ENCODE measurements around the gene EFCAB8. TPM values are rescaled to one million over a fixed set of nuclear protein-coding genes. Genes with fewer than 3 reads are reported as not detected.

Gene EFCAB8
- total and polyA plus RNA-seq, 2 donors from 2014 or later, result 0.13 TPM; not detected in 1

- H3K4me1 ChIP-seq (ENCODE audit: control insufficient read depth in 2 of 3, insufficient read depth in 2 of 3, low read depth in 1 of 3, low read length in 3 of 3), result peaks cover 0 to 3% (median 0%) of the 10 kb centered on the region in 3 donors
- no peak for FAIRE-seq
Observed at GRCh38 chr20:33009214-33010132, 150.8 kb downstream of the EFCAB8 start.

GRCh38 chr20:33010133-33010504, 151.4 kb downstream of the EFCAB8 start:
- no peaks in the 10 kb centered on the region for H3K36me3 ChIP-seq (ENCODE audit: control insufficient read depth in 2 of 3, insufficient read depth in 3 of 3, low read length in 3 of 3)
- peaks cover 0 to 3% (median 0%) of the 10 kb centered on the region in 3 donors for H3K4me1 ChIP-seq (ENCODE audit: control insufficient read depth in 2 of 3, insufficient read depth in 2 of 3, low read depth in 1 of 3, low read length in 3 of 3)
- TF ChIP-seq CTCF (IDR thresholded peaks at IDR 0.05; ENCODE audit: borderline replicate concordance, extremely low read depth, insufficient read depth), result no peak
- no peak overlapping the region for H3K4me3 ChIP-seq (ENCODE audit: low read length in 3 of 3)
- DNase-seq (no peak), FAIRE-seq (no peak)
- no peak overlapping the region for H3K9ac ChIP-seq (ENCODE audit: low read length in 3 of 3)
- H3K9me3 ChIP-seq (ENCODE audit: control insufficient read depth in 2 of 3, insufficient read depth in 1 of 3, low read length in 3 of 3), result peaks cover 0 to 4% (median 0%) of the 10 kb centered on the region in 3 donors
- H3K27me3 ChIP-seq (ENCODE audit: control insufficient read depth, insufficient read depth, low read length), result no peaks in the 10 kb centered on the region
- no peak overlapping the region for H3K27ac ChIP-seq (ENCODE audit: low read depth in 2 of 2, low read length in 2 of 2)
- intact Hi-C loops (cut with DNase I), result no loop called here

More at GRCh38 chr20:33009214-33010132, 150.8 kb downstream of the EFCAB8 start:
- Histone ChIP-seq H3K27ac (ENCODE audit: low read depth in 2 of 2, low read length in 2 of 2) (no peak overlapping the region), H3K4me3 (ENCODE audit: low read length in 3 of 3) (no peak overlapping the region), H3K9me3 (ENCODE audit: control insufficient read depth in 2 of 3, insufficient read depth in 1 of 3, low read length in 3 of 3) (peaks cover 0 to 4% (median 0%) of the 10 kb centered on the region in 3 donors), H3K9ac (ENCODE audit: low read length in 3 of 3) (no peak overlapping the region), H3K36me3 (ENCODE audit: control insufficient read depth in 2 of 3, insufficient read depth in 3 of 3, low read length in 3 of 3) (no peaks in the 10 kb centered on the region), H3K27me3 (ENCODE audit: control insufficient read depth, insufficient read depth, low read length) (no peaks in the 10 kb centered on the region)
- peak in 4 of 5 donors; percentile 57 to 73 (median 62) for DNase-seq
- no peak for TF ChIP-seq CTCF (IDR thresholded peaks at IDR 0.05; ENCODE audit: borderline replicate concordance, extremely low read depth, insufficient read depth)
- intact Hi-C loops (cut with DNase I), result no loop called here

GRCh38 chr20:33010674-33011449, 152.1 kb downstream of the EFCAB8 start:
- Histone ChIP-seq H3K27me3 (ENCODE audit: control insufficient read depth, insufficient read depth, low read length) (no peaks in the 10 kb centered on the region), H3K36me3 (ENCODE audit: control insufficient read depth in 2 of 3, insufficient read depth in 3 of 3, low read length in 3 of 3) (no peaks in the 10 kb centered on the region), H3K9me3 (ENCODE audit: control insufficient read depth in 2 of 3, insufficient read depth in 1 of 3, low read length in 3 of 3) (no peaks in the 10 kb centered on the region), H3K4me3 (ENCODE audit: low read length in 3 of 3) (no peak overlapping the region), H3K27ac (ENCODE audit: low read depth in 2 of 2, low read length in 2 of 2) (no peak overlapping the region), H3K9ac (ENCODE audit: low read length in 3 of 3) (no peak overlapping the region), H3K4me1 (ENCODE audit: control insufficient read depth in 2 of 3, insufficient read depth in 2 of 3, low read depth in 1 of 3, low read length in 3 of 3) (peaks cover 0 to 3% (median 0%) of the 10 kb centered on the region in 3 donors)
- FAIRE-seq (no peak), DNase-seq (no peak)
- TF ChIP-seq CTCF (IDR thresholded peaks at IDR 0.05; ENCODE audit: borderline replicate concordance, extremely low read depth, insufficient read depth), result no peak
- intact Hi-C loops (cut with DNase I), result no loop called here

Other genes starting within 250 kb of the EFCAB8 start
- gene C20orf203, start 185.0 kb upstream of the EFCAB8 start, total RNA-seq, result not detected
- gene C20orf203, start 185.0 kb upstream of the EFCAB8 start, polyA plus RNA-seq (ENCODE audit: insufficient read depth, low read depth, low replicate concordance), result not detected
- gene COMMD7, start 115.5 kb upstream of the EFCAB8 start, total RNA-seq, result 45.8 TPM
- gene COMMD7, start 115.5 kb upstream of the EFCAB8 start, polyA plus RNA-seq (ENCODE audit: insufficient read depth, low read depth, low replicate concordance), result 99.2 TPM
- gene DNMT3B, start 96.5 kb upstream of the EFCAB8 start, total RNA-seq, result 2.9 TPM
- gene DNMT3B, start 96.5 kb upstream of the EFCAB8 start, polyA plus RNA-seq (ENCODE audit: insufficient read depth, low read depth, low replicate concordance), result 1.2 TPM
- gene MAPRE1, start 39.0 kb upstream of the EFCAB8 start, total RNA-seq, result 100 TPM
- 58.1 TPM for gene MAPRE1, start 39.0 kb upstream of the EFCAB8 start, polyA plus RNA-seq (ENCODE audit: insufficient read depth, low read depth, low replicate concordance)
- not detected for gene SUN5, start 145.5 kb downstream of the EFCAB8 start, total RNA-seq
- gene SUN5, start 145.5 kb downstream of the EFCAB8 start, polyA plus RNA-seq (ENCODE audit: insufficient read depth, low read depth, low replicate concordance), result not detected
- not detected for gene BPIFB2, start 148.8 kb downstream of the EFCAB8 start, total RNA-seq
- gene BPIFB2, start 148.8 kb downstream of the EFCAB8 start, polyA plus RNA-seq (ENCODE audit: insufficient read depth, low read depth, low replicate concordance), result not detected
- gene BPIFB6, start 172.7 kb downstream of the EFCAB8 start, total RNA-seq, result not detected
- gene BPIFB6, start 172.7 kb downstream of the EFCAB8 start, polyA plus RNA-seq (ENCODE audit: insufficient read depth, low read depth, low replicate concordance), result not detected
- gene BPIFB3, start 195.0 kb downstream of the EFCAB8 start, total RNA-seq, result not detected
- gene BPIFB3, start 195.0 kb downstream of the EFCAB8 start, polyA plus RNA-seq (ENCODE audit: insufficient read depth, low read depth, low replicate concordance), result not detected
- not detected for gene BPIFB4, start 220.7 kb downstream of the EFCAB8 start, total RNA-seq
- gene BPIFB4, start 220.7 kb downstream of the EFCAB8 start, polyA plus RNA-seq (ENCODE audit: insufficient read depth, low read depth, low replicate concordance), result not detected

Data from kidney (tissue), 14 donors.